ENCODE results near the gene PSMD5.

DNA sequence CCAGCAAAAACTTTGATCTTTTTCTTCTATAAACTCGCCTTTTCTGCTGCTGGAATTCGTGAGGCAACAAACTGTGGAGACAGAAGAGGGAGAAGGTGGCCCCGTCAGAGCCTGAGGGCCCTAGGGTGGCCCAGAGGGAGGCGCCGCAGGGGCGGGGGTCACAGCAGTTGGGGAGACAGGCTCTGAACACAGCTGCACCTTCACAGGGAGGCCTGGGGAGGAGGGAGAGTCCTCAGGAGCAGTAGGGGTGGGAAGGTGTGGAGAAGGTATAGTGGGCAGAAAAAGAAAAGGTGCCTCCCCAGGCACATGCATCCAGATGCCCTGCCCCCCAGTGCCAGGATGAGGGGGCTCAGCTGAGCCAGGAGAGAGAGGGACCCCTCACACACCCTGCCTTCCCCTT, 19.2 kb upstream of the PSMD5 start:
- TF ChIP-seq, protein P1, sequence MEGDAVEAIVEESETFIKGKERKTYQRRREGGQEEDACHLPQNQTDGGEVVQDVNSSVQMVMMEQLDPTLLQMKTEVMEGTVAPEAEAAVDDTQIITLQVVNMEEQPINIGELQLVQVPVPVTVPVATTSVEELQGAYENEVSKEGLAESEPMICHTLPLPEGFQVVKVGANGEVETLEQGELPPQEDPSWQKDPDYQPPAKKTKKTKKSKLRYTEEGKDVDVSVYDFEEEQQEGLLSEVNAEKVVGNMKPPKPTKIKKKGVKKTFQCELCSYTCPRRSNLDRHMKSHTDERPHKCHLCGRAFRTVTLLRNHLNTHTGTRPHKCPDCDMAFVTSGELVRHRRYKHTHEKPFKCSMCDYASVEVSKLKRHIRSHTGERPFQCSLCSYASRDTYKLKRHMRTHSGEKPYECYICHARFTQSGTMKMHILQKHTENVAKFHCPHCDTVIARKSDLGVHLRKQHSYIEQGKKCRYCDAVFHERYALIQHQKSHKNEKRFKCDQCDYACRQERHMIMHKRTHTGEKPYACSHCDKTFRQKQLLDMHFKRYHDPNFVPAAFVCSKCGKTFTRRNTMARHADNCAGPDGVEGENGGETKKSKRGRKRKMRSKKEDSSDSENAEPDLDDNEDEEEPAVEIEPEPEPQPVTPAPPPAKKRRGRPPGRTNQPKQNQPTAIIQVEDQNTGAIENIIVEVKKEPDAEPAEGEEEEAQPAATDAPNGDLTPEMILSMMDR (conservative IDR thresholded peaks at IDR 0.05): no peak
- no peak for TF ChIP-seq ZFX (IDR thresholded peaks at IDR 0.05)

Measured in C4-2B (cell line).